OCI-LY3 (cell line): ENCODE results near the gene RGS19.

Source experiments
- EZH2phosphoT487 ChIP-seq: fragments of 200-600 bp; shearing (Covaris generic); IDR thresholded peaks from 2 replicates; pipeline ENCODE4 v1.6.1; 2018; ENCODE audit warnings: antibody characterized with exemption, mixed run types, low read depth
- TF ChIP-seq, protein P1 (sequence below): fragments of 200-600, 300-600 bp; sonication (generic); IDR thresholded peaks from 2 replicates; pipeline ENCODE4 v1.5.1; 2014; ENCODE audit warnings: antibody characterized with exemption, low read length, low read depth

DNA sequence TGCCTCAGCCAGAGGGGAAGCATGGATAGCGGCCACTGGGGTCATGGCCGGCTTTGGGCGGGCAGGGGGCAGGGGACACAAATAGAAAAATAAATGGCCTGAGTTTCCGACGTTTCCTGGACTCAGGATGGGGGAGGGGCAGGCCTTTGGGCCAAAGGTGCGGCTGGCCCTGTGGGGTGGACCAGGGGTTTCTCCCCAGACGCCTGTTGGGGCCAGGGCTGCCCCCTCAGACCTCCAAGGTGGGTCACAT, 22.8 kb downstream of the RGS19 start:
- TF ChIP-seq, protein P1, sequence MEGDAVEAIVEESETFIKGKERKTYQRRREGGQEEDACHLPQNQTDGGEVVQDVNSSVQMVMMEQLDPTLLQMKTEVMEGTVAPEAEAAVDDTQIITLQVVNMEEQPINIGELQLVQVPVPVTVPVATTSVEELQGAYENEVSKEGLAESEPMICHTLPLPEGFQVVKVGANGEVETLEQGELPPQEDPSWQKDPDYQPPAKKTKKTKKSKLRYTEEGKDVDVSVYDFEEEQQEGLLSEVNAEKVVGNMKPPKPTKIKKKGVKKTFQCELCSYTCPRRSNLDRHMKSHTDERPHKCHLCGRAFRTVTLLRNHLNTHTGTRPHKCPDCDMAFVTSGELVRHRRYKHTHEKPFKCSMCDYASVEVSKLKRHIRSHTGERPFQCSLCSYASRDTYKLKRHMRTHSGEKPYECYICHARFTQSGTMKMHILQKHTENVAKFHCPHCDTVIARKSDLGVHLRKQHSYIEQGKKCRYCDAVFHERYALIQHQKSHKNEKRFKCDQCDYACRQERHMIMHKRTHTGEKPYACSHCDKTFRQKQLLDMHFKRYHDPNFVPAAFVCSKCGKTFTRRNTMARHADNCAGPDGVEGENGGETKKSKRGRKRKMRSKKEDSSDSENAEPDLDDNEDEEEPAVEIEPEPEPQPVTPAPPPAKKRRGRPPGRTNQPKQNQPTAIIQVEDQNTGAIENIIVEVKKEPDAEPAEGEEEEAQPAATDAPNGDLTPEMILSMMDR = no peak
- no peak for TF ChIP-seq EZH2phosphoT487
